SU-DHL-6 (cell line): Measurements from ENCODE around the gene TPH2.

Experiments used
- H2AFZ ChIP-seq: fragments of 200-600 bp; sonication (generic); 2 replicates; pipeline ENCODE4 v1.6.1; 2014; ENCODE audit warnings: low read depth, mild to moderate bottlenecking, moderate library complexity, mixed read lengths, antibody characterized with exemption, low read length; ENCODE audit not compliant: severe bottlenecking
- H3F3A ChIP-seq: fragments of 200-600 bp; shearing (Covaris generic); 2 replicates; pipeline ENCODE4 v1.6.0; 2016; ENCODE audit warnings: antibody characterized with exemption, mild to moderate bottlenecking; ENCODE audit not compliant: insufficient read depth
- H3K27ac ChIP-seq: fragments of 200-600 bp; sonication (generic); 2 replicates; pipeline ENCODE4 v1.5.1; 2016; ENCODE audit warnings: low read depth, mild to moderate bottlenecking, low read length, moderate library complexity, mixed read lengths
- H3K27me3 ChIP-seq: fragments of 200-600 bp; sonication (generic), shearing (Covaris generic); 2 replicates; pipeline ENCODE4 v1.6.0; 2014; ENCODE audit warnings: mild to moderate bottlenecking, low read length
- H3K36me3 ChIP-seq: fragments of 200-600 bp; sonication (generic); 2 replicates; pipeline ENCODE4 v1.6.1; 2014; ENCODE audit warnings: mild to moderate bottlenecking, low read length, mixed read lengths
- H3K4me2 ChIP-seq: fragments of 300-600, 200-600 bp; shearing (Covaris generic), sonication (generic); 2 replicates; pipeline ENCODE4 v1.6.0; 2014; ENCODE audit warnings: low read length, low read depth, mild to moderate bottlenecking; ENCODE audit not compliant: poor library complexity, severe bottlenecking
- H3K4me3 ChIP-seq: fragments of 200-600 bp; sonication (generic); 2 replicates; pipeline ENCODE4 v1.5.1; 2014; ENCODE audit warnings: antibody characterized with exemption, low read length, mild to moderate bottlenecking, mixed read lengths; ENCODE audit not compliant: insufficient read depth, poor library complexity, severe bottlenecking
- H3K79me2 ChIP-seq: fragments of 200-600 bp; sonication (generic); 2 replicates; pipeline ENCODE4 v1.6.1; 2014; ENCODE audit warnings: mild to moderate bottlenecking, low read length, moderate library complexity; ENCODE audit not compliant: insufficient read depth
- H3K9ac ChIP-seq: fragments of 200-600 bp; sonication (generic); 2 replicates; pipeline ENCODE4 v1.7.0; 2014; ENCODE audit warnings: mild to moderate bottlenecking, low read length
- H3K9me2 ChIP-seq: fragments of 200-600 bp; sonication (generic); replicated peaks from 2 replicates; pipeline ENCODE4 v1.6.1; 2014; ENCODE audit warnings: low read length; ENCODE audit not compliant: insufficient read depth
- H3K9me3 ChIP-seq: fragments of 200-600 bp; sonication (generic); 2 replicates; pipeline ENCODE4 v1.6.1; 2014; ENCODE audit warnings: low read length, mixed read lengths; ENCODE audit not compliant: insufficient read depth
- H4K20me1 ChIP-seq: fragments of 200-600 bp; sonication (generic); 2 replicates; pipeline ENCODE4 v1.6.1; 2014; ENCODE audit warnings: low read depth, mild to moderate bottlenecking, antibody characterized with exemption, low read length, moderate library complexity, mixed read lengths
- EZH2phosphoT487 ChIP-seq: fragments of 200-600 bp; sonication (generic), shearing (Covaris generic); conservative IDR thresholded peaks from 2 replicates; pipeline ENCODE4 v1.6.1; 2018; ENCODE audit warnings: mild to moderate bottlenecking, antibody characterized with exemption, low read length, moderate library complexity, mixed read lengths
- TF ChIP-seq, protein P1 (sequence below): fragments of 200-600 bp; sonication (generic); IDR thresholded peaks from one replicate; pipeline ENCODE4 v1.5.1; 2017; ENCODE audit warnings: antibody characterized with exemption, mild to moderate bottlenecking, low read length, moderate library complexity; ENCODE audit not compliant: insufficient read depth, poor library complexity, severe bottlenecking

Gene TPH2

DNA sequence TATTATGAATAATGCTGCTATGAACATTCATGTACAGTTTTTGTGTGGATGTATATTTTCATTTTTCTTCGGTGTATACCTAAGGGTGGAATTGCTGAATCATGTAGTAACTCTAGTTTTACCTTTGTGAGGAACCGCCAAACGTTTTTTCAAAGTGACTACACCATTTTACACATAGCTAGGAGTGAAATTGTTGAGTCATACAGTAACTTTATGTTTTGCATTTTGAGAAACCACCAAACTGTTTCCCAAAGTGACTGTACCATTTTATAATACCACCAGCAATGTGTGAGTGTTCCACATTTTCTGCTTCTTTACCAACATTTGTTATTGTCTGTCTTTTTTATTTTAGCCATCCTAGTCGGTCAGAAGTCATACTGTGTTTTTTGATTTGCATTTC is 3.1 kb upstream of the TPH2 start:
- no peak for TF ChIP-seq EZH2phosphoT487
- TF ChIP-seq, protein P1, sequence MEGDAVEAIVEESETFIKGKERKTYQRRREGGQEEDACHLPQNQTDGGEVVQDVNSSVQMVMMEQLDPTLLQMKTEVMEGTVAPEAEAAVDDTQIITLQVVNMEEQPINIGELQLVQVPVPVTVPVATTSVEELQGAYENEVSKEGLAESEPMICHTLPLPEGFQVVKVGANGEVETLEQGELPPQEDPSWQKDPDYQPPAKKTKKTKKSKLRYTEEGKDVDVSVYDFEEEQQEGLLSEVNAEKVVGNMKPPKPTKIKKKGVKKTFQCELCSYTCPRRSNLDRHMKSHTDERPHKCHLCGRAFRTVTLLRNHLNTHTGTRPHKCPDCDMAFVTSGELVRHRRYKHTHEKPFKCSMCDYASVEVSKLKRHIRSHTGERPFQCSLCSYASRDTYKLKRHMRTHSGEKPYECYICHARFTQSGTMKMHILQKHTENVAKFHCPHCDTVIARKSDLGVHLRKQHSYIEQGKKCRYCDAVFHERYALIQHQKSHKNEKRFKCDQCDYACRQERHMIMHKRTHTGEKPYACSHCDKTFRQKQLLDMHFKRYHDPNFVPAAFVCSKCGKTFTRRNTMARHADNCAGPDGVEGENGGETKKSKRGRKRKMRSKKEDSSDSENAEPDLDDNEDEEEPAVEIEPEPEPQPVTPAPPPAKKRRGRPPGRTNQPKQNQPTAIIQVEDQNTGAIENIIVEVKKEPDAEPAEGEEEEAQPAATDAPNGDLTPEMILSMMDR, result no peak
- Histone ChIP-seq H3K9me2 (no peaks in the 10 kb centered on the region), H3K36me3 (no peaks in the 10 kb centered on the region), H3K79me2 (no peaks in the 10 kb centered on the region), H2AFZ (no peak overlapping the region), H3K9me3 (no peaks in the 10 kb centered on the region), H3K27me3 (no peaks in the 10 kb centered on the region), H4K20me1 (no peaks in the 10 kb centered on the region), H3F3A (no peaks in the 10 kb centered on the region), H3K9ac (no peak overlapping the region), H3K4me3 (no peak overlapping the region), H3K4me2 (no peak overlapping the region), H3K27ac (no peak overlapping the region)

DNA sequence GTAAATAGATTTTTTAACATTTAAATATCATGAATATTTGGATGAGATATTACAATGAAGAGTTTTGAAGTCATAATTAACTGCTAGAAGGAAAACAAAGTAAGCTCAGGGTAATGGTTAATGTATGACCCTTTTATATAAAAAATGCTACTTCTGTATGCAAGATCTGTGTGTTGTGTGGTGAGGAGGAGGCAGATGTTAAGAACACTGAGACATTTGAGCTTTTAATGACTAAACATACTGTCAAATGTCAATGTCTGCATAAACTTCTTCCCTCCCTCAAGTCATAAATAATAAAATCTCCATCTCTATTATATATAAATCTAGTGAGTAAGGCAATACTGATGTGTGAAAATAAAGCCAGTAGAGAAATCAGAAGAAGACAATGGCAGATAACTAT is 1.4 kb downstream of the TPH2 start:
- no peaks in the 10 kb centered on the region for H4K20me1 ChIP-seq

DNA sequence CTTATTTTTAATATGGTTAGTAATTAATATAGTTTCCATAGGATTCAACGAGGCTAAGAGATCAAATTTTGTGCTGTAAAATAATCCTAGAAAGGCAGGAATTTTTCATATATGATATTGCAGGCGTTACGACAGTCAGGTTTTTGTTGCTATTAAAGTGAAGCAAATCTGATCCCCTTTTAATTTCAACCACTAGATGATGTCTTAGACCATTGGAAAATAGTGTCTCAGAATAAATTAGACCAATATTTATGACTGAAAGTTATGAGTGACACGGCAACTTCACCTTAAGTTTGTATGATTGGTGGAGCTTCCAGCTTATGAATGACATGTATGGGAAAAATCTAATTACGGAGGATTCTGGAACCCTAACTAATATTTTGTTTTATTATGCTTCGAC is 2.5 kb downstream of the TPH2 start:
- Histone ChIP-seq H3K9ac (no peak overlapping the region), H3F3A (no peaks in the 10 kb centered on the region), H3K79me2 (no peaks in the 10 kb centered on the region), H3K27me3 (no peaks in the 10 kb centered on the region), H3K36me3 (no peaks in the 10 kb centered on the region), H4K20me1 (no peaks in the 10 kb centered on the region), H3K27ac (no peak overlapping the region), H3K4me2 (no peak overlapping the region), H3K4me3 (no peak overlapping the region), H3K9me2 (no peaks in the 10 kb centered on the region), H2AFZ (no peak overlapping the region), H3K9me3 (no peaks in the 10 kb centered on the region)
- TF ChIP-seq, protein P1, result no peak
- TF ChIP-seq EZH2phosphoT487, result no peak

More for the DNA sequence above, 1.4 kb downstream of the TPH2 start:
- H3K9me2 ChIP-seq, result no peaks in the 10 kb centered on the region
- no peak overlapping the region for H3K4me3 ChIP-seq
- H3K27me3 ChIP-seq, result no peaks in the 10 kb centered on the region
- no peak overlapping the region for H3K4me2 ChIP-seq
- no peaks in the 10 kb centered on the region for H3K9me3 ChIP-seq
- H2AFZ ChIP-seq, result no peak overlapping the region
- H3K27ac ChIP-seq, result no peak overlapping the region
- no peak overlapping the region for H3K9ac ChIP-seq
- no peaks in the 10 kb centered on the region for H3K79me2 ChIP-seq
- TF ChIP-seq, protein P1, result no peak
- TF ChIP-seq EZH2phosphoT487, result no peak
- no peaks in the 10 kb centered on the region for H3K36me3 ChIP-seq
- no peaks in the 10 kb centered on the region for H3F3A ChIP-seq
